Measurements from ENCODE around the gene CHD9.

- no peak for TF ChIP-seq POLR2A (IDR thresholded peaks at IDR 0.05)
- TF ChIP-seq, protein P1, sequence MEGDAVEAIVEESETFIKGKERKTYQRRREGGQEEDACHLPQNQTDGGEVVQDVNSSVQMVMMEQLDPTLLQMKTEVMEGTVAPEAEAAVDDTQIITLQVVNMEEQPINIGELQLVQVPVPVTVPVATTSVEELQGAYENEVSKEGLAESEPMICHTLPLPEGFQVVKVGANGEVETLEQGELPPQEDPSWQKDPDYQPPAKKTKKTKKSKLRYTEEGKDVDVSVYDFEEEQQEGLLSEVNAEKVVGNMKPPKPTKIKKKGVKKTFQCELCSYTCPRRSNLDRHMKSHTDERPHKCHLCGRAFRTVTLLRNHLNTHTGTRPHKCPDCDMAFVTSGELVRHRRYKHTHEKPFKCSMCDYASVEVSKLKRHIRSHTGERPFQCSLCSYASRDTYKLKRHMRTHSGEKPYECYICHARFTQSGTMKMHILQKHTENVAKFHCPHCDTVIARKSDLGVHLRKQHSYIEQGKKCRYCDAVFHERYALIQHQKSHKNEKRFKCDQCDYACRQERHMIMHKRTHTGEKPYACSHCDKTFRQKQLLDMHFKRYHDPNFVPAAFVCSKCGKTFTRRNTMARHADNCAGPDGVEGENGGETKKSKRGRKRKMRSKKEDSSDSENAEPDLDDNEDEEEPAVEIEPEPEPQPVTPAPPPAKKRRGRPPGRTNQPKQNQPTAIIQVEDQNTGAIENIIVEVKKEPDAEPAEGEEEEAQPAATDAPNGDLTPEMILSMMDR (IDR thresholded peaks at IDR 0.05): no peak
Measured at GRCh38 chr16:53202398-53202797, 147.6 kb downstream of the CHD9 start.
